Activated naive CD4-positive, alpha-beta T cell treated with anti-CD3 and anti-CD28 coated beads, Interleukin-2, amount 50 U/mL, for 24 hours (primary cell): ENCODE data around the gene TUBB4A.

Source experiments
- H3K27ac Mint-ChIP-seq: one replicate; pipeline ENCODE4 v1.8.0; 2021; ENCODE audit warnings: mild to moderate bottlenecking, mixed read lengths
- H3K27me3 Mint-ChIP-seq: one replicate; pipeline ENCODE4 v1.8.0; 2021; ENCODE audit warnings: mixed read lengths
- H3K36me3 Mint-ChIP-seq: one replicate; pipeline ENCODE4 v1.8.0; 2021; ENCODE audit warnings: mixed read lengths
- H3K4me1 Mint-ChIP-seq: one replicate; pipeline ENCODE4 v1.8.0; 2021; ENCODE audit warnings: mixed read lengths
- H3K4me3 Mint-ChIP-seq: one replicate; pipeline ENCODE4 v1.8.0; 2021; ENCODE audit warnings: mild to moderate bottlenecking, mixed read lengths
- H3K9me3 Mint-ChIP-seq: one replicate; pipeline ENCODE4 v1.8.0; 2021; ENCODE audit warnings: mixed read lengths

TUBB4A gene

GRCh38 chr19:6489278-6490061, 12.6 kb downstream of the TUBB4A start:
- peaks cover 7% of the 10 kb centered on the region for H3K4me1 Mint-ChIP-seq
- H3K9me3 Mint-ChIP-seq: no peaks in the 10 kb centered on the region
- H3K27me3 Mint-ChIP-seq: no peaks in the 10 kb centered on the region
- peak overlapping the region; percentile 57 for H3K4me3 Mint-ChIP-seq
- peaks cover 3% of the 10 kb centered on the region for H3K36me3 Mint-ChIP-seq
- no peak overlapping the region for H3K27ac Mint-ChIP-seq

GRCh38 chr19:6484831-6485230, 17.3 kb downstream of the TUBB4A start:
- no peak overlapping the region for H3K4me3 Mint-ChIP-seq
- peaks cover 41% of the 10 kb centered on the region for H3K4me1 Mint-ChIP-seq
- no peaks in the 10 kb centered on the region for H3K27me3 Mint-ChIP-seq
- no peaks in the 10 kb centered on the region for H3K36me3 Mint-ChIP-seq
- no peaks in the 10 kb centered on the region for H3K9me3 Mint-ChIP-seq
- H3K27ac Mint-ChIP-seq: no peak overlapping the region

- no peaks in the 10 kb centered on the region for H3K36me3 Mint-ChIP-seq
- no peak overlapping the region for H3K4me3 Mint-ChIP-seq
- no peaks in the 10 kb centered on the region for H3K9me3 Mint-ChIP-seq
- H3K4me1 Mint-ChIP-seq: peaks cover 41% of the 10 kb centered on the region
- no peaks in the 10 kb centered on the region for H3K27me3 Mint-ChIP-seq
- H3K27ac Mint-ChIP-seq: no peak overlapping the region
Observed at GRCh38 chr19:6484230-6484629, 17.9 kb downstream of the TUBB4A start.

GRCh38 chr19:6483235-6483634, 18.9 kb downstream of the TUBB4A start:
- Mint-ChIP-seq H3K4me3 (no peak overlapping the region), H3K4me1 (peaks cover 41% of the 10 kb centered on the region), H3K27ac (peak overlapping the region; percentile 6), H3K27me3 (no peaks in the 10 kb centered on the region), H3K9me3 (no peaks in the 10 kb centered on the region), H3K36me3 (no peaks in the 10 kb centered on the region)

GRCh38 chr19:6482343-6482686, 19.8 kb downstream of the TUBB4A start:
- Mint-ChIP-seq H3K27ac (peak overlapping the region; percentile 92), H3K27me3 (no peaks in the 10 kb centered on the region), H3K4me1 (peaks cover 41% of the 10 kb centered on the region), H3K36me3 (no peaks in the 10 kb centered on the region), H3K9me3 (no peaks in the 10 kb centered on the region), H3K4me3 (peak overlapping the region; percentile 96)

- H3K9me3 Mint-ChIP-seq: no peaks in the 10 kb centered on the region
- H3K27ac Mint-ChIP-seq: peak within 1 kb of the TSS; percentile 92
- H3K27me3 Mint-ChIP-seq: no peaks in the 10 kb centered on the region
Observed at GRCh38 chr19:6481541-6482342, 20.4 kb downstream of the TUBB4A start, which contains the start of gene DENND1C. TSS of gene DENND1C (minus strand) at chr19:6481787. CDS start at chr19:6481695, 92 bp downstream.

GRCh38 chr19:6480848-6481415, 21.2 kb downstream of the TUBB4A start:
- Mint-ChIP-seq H3K27me3 (no peaks in the 10 kb centered on the region), H3K9me3 (no peaks in the 10 kb centered on the region), H3K27ac (peak overlapping the region; percentile 92), H3K36me3 (no peaks in the 10 kb centered on the region), H3K4me1 (peaks cover 41% of the 10 kb centered on the region), H3K4me3 (peak overlapping the region; percentile 96)

More at GRCh38 chr19:6481541-6482342, 20.4 kb downstream of the TUBB4A start, which contains the start of gene DENND1C:
- peak within 1 kb of the TSS; percentile 96 for H3K4me3 Mint-ChIP-seq
- no peaks in the 10 kb centered on the region for H3K36me3 Mint-ChIP-seq
- peaks cover 41% of the 10 kb centered on the region for H3K4me1 Mint-ChIP-seq

- Mint-ChIP-seq H3K27ac (peak overlapping the region; percentile 92), H3K27me3 (no peaks in the 10 kb centered on the region), H3K9me3 (no peaks in the 10 kb centered on the region), H3K4me1 (peaks cover 41% of the 10 kb centered on the region), H3K4me3 (peak overlapping the region; percentile 96), H3K36me3 (no peaks in the 10 kb centered on the region)
Observed at GRCh38 chr19:6479836-6480398, 22.2 kb downstream of the TUBB4A start.

GRCh38 chr19:6478815-6479214, 23.3 kb downstream of the TUBB4A start:
- no peak overlapping the region for H3K4me3 Mint-ChIP-seq
- H3K9me3 Mint-ChIP-seq: no peaks in the 10 kb centered on the region
- no peaks in the 10 kb centered on the region for H3K27me3 Mint-ChIP-seq
- H3K4me1 Mint-ChIP-seq: peaks cover 40% of the 10 kb centered on the region
- no peak overlapping the region for H3K27ac Mint-ChIP-seq
- no peaks in the 10 kb centered on the region for H3K36me3 Mint-ChIP-seq

- no peak overlapping the region for H3K4me3 Mint-ChIP-seq
- H3K27me3 Mint-ChIP-seq: no peaks in the 10 kb centered on the region
- peaks cover 24% of the 10 kb centered on the region for H3K4me1 Mint-ChIP-seq
- H3K36me3 Mint-ChIP-seq: no peaks in the 10 kb centered on the region
- no peak overlapping the region for H3K27ac Mint-ChIP-seq
- H3K9me3 Mint-ChIP-seq: no peaks in the 10 kb centered on the region
Observed at GRCh38 chr19:6476896-6477431, 25.1 kb downstream of the TUBB4A start.

- H3K4me3 Mint-ChIP-seq: no peak overlapping the region
- no peaks in the 10 kb centered on the region for H3K36me3 Mint-ChIP-seq
- H3K27ac Mint-ChIP-seq: no peak overlapping the region
Observed at GRCh38 chr19:6476155-6476895, 25.8 kb downstream of the TUBB4A start.

GRCh38 chr19:6475321-6476108, 26.6 kb downstream of the TUBB4A start:
- Mint-ChIP-seq H3K36me3 (no peaks in the 10 kb centered on the region), H3K27me3 (no peaks in the 10 kb centered on the region), H3K27ac (no peak overlapping the region), H3K4me3 (no peak overlapping the region), H3K9me3 (no peaks in the 10 kb centered on the region), H3K4me1 (peaks cover 13% of the 10 kb centered on the region)

More at GRCh38 chr19:6476155-6476895, 25.8 kb downstream of the TUBB4A start:
- H3K4me1 Mint-ChIP-seq: peaks cover 21% of the 10 kb centered on the region
- no peaks in the 10 kb centered on the region for H3K27me3 Mint-ChIP-seq
- H3K9me3 Mint-ChIP-seq: no peaks in the 10 kb centered on the region

GRCh38 chr19:6473647-6474046, 28.5 kb downstream of the TUBB4A start:
- Mint-ChIP-seq H3K36me3 (peaks cover 3% of the 10 kb centered on the region), H3K4me3 (no peak overlapping the region), H3K9me3 (no peaks in the 10 kb centered on the region), H3K4me1 (no peaks in the 10 kb centered on the region), H3K27ac (no peak overlapping the region), H3K27me3 (no peaks in the 10 kb centered on the region)

- Mint-ChIP-seq H3K27ac (peak overlapping the region; percentile 65), H3K27me3 (no peaks in the 10 kb centered on the region), H3K4me1 (no peaks in the 10 kb centered on the region), H3K9me3 (no peaks in the 10 kb centered on the region), H3K4me3 (no peak overlapping the region), H3K36me3 (peaks cover 6% of the 10 kb centered on the region)
Observed at GRCh38 chr19:6472713-6473112, 29.4 kb downstream of the TUBB4A start.
